GM19455 (cell line): Measurements from ENCODE around the gene PSMB1.
A peak's percentile ranks its signal among the peaks of the same experiment; 100 is the strongest.

Experiments
- ATAC-seq: cut with Tn5 transposase; IDR thresholded peaks from one replicate; pipeline ENCODE4 v1.9.1; 2021; ENCODE audit not compliant: unreplicated experiment

Gene PSMB1

DNA sequence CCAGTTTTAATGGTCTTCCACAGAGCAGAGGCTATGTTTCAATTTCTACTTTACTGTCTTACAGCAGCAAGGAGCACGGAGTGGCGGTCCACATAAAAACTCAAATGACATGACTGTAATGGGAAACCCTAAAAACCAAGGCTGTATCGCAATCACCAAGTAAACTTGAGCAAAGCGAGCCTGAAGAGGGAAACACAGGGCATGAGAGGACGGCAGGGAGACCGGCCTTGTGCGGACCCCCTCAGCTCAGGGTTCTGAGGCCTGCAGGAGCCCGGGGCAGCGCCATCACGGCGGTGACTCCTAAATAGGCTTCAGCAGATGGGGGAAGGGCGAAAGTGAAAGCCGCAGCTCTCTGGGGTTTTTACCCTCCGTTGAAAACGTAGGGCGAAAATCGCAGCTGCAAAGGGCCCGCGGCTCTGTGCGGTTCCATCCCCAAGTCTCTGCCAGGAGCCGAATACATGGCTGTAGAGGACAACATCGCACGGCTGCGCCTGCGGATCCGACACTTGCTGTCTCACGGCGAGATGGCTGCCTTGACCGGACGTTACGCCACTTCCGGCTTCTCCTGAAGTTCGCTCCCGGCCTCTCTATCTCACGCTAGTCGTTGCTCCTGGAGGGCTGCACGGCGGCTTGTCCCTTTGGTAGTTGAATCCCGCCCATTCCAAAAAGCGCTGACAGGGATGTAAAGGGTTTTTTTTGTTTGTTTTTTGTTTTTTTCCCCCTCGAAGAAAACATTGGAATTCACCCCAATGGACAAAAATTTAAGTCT is at the start of gene PSMB1:
Gene PSMB1, minus strand, starts transcription at position 543 of the 769 bp plus-strand sequence. Its CDS starts 65 bp downstream, at position 478.
- ATAC-seq, result peak; percentile 62

DNA sequence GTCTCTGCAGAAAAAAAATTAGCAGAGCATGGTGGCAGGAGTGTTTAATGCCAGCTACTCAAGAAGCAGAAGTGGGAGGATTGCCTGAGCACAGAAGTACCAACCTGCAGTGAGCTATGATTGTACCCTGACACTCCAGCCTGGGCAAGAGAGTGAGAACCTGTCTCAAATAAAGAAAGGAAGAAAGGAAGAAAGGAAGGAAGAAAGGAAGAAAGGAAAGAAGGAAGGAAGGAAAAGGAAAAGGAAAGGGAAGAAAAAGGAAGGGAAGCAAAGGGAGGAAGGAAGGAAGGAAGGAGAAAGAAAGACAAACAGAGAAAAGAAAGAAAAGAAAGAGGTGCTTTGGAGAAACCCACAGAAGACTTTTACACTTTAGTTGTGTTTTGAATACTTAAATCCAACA is 44.2 kb upstream of the PSMB1 start:
- ATAC-seq, result no peak

DNA sequence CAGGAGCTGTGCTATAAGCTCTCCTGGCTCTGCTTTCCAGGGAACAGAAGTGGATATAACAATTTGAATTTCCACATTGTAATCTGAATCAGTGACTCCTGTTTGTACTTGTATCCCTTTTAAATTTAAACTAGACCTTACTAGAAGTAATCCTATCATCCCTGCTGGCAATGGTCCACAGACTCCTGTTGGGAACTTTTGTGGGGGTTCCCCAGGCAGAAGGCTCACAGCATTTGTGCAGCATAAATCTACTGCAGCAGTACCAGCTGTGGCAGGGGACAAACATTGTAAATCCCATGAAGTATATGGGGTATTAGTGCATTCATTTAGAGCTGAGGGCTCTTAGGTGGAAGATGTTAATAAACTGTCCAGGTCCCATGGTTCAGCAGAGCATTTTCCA is 43.3 kb upstream of the PSMB1 start:
- no peak for ATAC-seq

DNA sequence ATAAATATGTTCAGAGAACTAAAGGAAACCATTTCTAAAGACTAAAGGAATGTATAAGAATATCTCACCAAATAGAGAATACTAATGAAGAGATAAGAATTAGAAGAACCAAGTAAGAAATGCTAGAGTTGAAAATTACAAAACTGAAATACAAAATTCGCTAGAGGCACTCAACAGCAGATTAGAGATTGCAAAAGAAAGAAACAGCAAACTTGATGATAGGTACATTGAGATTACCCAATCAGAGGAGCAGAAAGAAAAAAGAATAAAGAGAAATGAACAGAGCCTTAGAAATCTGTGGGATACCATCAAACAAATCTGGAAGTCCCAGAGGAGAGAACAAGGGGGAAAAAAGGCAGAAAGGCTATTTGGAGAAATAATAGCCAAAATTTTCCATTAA is 37.6 kb upstream of the PSMB1 start:
- no peak for ATAC-seq

DNA sequence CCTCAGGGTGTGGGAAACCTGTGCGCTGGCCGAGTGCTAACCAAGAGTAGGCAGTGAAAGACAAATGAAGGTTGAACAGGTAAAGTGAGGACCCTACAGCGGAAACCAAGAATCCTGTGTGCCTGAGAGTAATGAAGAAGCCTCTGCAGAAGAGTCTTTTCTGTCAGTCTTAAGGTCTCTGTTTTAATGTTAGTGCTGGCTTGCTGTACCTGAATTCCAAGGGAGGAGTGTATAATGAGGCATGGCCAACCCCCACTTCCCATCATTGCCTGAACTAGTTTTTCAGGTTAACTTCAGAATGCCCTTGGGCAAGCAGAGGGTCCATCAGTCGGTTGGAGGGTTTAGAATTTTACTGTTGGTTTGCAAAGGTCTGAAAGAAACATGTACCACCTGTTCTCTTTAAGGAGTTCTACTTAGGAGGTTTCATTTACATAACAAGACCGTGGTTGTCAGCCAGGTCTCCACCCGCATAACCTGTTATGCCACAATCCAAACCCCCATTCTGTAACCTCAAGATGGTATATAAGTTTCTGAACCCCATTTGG is 31.9 kb upstream of the PSMB1 start:
- ATAC-seq, result peak; percentile 43

DNA sequence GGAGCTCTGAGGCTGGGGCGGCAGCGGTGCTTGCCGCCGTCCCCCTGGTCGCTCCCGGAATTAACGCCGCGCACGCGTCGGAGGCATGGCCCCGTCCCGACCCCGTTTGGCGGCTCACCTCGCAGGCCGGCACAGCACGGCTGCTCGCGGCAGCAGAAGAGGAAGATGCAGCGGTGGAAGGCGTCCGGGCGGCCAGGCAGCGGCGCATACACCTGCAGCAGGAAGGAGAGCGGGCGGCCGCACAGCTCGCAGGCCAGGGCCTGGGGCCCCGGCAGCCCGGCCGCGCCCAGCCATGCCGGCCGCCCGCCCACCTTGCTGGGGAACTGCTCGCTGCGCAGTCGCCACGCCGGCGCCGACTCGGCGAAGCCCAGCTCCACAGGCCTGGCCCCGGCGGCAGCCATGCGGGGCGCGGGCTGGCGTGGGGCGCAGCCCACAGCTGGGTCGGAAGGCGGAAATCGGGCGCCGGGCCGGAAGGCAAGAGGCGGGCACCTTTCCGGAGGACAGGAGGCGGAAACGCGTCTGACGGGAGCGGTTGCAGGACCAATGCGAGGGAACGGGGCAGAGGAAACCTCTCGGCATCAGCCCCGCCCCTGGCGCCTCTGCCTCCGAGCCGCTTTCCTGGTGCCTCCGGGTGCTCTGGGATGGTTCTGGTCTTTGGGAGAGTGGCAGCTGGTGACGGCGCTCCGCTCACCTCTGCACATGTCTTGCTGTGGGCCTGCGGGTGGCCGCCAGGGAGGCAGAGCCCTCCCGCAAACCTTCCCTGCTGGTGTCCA is 31.3 kb upstream of the PSMB1 start, which contains the start of gene PDCD2:
Gene PDCD2, minus strand, starts transcription at position 457 of the 773 bp plus-strand sequence. Its CDS starts 56 bp downstream, at position 401.
- peak; percentile 98 for ATAC-seq

DNA sequence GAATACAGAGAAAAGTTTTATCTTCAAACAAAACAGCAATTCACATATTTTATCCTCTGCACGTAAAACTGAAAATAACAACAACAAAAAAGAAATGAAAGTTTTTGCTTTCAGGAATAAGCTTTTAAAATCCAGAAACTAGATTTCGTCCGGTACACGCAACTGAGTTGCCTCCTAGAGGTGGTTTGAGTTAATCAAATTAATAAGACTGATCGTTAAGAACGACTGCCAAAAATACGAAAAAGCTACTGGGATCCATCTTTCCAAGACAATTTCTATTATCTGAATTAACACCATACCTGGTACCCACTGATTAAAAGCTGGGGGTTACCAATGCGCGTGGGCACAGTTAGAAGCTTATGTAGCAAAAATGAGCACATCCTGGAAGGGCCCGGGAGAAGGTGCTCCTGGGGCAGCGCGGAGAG is 30.7 kb upstream of the PSMB1 start:
- no peak for ATAC-seq

DNA sequence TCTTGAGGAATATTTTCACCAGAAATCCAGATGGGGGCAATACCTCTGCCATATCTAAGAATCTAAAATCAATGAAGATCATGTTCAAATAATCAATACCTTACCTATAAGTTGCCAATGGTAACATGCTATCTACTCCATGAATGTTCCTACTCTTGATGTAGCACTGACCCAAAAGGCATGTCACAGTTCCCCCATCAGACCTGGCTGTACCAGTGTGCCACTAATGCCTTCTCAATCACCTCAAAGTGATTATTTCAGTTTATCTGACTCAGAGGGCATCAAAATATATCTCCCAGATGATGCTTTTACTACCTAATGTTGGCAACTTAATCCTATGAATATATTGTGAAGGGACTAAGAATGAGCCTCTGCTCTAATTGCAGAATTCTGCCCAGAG is 25.8 kb upstream of the PSMB1 start:
- no peak for ATAC-seq

DNA sequence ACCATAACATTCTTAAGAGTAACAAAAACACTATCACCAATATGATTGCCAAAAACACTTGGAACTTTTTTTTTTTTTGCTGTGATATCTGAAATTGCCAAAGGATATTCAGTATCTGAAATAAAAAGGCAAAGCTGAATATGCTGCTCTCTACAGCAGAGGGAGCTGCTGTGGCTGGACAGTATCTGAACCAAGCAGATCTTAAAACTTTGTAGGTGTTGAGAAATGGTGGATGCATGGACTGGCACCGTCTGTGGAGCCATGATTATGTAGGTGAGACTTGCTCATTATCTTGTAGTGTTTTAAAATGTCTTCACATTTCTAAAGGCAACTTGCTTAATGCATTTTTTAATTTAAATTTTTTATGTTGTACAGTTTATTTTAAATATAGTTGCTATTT is 22.1 kb upstream of the PSMB1 start:
- no peak for ATAC-seq

DNA sequence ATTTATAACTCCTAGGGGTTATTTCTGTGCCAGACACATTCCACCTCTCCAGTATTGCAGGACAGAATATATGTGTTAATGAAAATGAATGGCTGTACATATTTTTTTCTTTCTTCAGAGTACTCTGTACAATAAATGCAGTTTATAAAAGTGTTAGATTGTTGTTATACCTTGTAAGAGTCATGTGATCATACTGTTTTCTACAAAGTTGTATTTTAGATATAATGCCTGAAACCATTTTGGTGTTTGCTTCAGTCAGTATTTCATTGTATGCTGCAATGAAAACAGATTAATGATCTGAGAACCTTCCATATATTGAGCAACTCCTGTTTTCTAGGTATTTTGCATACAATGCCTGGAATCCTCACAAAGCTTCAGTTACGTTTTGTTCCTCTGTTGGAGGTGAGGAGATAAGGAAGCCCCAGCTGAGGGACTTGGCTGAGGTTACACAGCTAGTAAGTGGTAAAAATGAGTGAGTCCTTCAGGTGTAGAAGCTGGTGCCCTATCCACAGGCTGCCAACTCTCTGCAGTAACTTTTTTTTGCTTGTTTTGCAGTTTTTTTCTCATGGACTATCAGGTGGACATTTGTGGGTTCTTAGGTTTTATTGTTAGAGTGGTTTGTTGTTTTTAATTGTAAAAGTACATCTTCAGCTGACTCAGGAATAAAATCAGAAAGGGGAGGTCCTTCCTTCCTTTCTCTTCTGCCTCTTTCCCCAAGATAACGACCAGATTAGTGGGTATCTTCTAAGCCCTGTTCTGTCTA is 19.8 kb upstream of the PSMB1 start:
- no peak for ATAC-seq

DNA sequence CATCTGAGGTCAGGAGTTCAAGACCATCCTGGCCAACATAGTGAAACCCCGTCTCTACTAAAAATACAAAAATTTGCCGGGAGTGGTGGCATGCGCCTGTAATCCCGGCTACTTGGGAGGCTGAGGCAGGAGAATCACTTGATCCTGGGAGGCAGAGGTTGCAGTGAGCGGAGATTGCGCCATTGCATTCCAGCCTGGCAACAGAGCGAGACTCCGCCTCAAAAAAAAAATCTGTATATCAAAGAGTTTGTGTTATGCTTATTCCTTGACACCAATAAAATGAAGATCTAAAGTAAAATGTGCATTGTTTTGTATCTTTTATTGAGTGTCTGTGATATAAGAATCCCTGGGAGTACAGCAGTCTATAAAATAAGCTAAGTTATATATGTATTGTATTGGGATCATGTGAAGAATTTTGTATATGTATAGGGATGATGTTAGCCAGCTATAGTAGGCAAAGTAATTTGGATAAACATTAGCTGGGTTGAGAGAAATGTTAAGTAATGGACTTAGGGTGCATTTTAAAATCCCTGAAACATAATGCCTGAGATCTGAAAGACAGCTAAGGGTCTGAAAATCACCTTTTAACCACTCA is 11.9 kb upstream of the PSMB1 start:
- ATAC-seq, result no peak

DNA sequence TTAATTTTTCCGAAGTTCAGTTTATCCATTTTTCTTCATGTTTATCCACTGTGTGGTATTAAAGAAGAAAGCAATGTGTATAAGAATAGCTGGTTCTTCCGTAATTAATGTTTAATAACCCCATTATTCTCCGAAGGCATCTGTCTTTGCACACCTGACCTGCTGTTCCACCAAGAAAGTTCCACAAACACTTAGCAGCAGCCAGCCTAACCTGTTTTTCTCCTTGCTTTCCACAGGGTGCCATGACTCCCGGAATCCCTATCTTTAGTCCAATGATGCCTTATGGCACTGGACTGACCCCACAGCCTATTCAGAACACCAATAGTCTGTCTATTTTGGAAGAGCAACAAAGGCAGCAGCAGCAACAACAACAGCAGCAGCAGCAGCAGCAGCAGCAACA is 8.4 kb upstream of the PSMB1 start:
- ATAC-seq, result no peak

DNA sequence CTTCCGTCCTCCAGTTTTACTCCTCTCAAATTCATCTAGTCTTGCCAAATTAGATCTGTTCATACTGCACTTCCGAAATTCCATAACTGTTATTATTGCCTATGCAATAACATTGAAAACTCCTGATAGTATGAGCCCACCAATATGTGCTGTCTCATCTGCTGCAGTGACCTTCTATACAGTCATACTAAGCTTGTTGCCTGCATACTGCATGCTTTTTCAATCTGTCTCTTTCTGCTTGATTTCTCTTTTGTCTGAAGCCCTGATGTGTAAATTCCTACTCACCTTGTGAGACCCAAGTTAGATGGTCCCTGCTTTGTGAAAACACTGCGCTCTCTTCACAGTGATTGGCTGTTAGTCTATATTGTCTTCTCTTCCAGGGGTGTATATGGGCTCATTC is 2.2 kb upstream of the PSMB1 start:
- ATAC-seq, result no peak

DNA sequence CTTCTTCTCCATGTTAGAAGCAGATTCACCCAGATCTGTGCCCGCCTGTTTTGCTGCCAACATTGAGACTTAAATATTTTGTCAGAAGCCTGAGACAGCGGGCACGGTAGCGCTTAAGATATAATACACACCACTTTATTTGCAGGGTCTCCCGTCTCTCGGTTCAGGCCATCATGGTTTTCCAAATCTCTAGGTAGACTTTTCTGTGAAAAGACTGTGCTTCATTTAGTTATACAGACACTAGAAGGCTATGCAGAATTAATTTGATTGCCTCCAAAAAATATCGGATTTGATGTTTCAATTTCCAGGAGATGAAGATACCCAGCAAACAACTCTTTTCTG is 1.7 kb upstream of the PSMB1 start:
- ATAC-seq, result no peak

DNA sequence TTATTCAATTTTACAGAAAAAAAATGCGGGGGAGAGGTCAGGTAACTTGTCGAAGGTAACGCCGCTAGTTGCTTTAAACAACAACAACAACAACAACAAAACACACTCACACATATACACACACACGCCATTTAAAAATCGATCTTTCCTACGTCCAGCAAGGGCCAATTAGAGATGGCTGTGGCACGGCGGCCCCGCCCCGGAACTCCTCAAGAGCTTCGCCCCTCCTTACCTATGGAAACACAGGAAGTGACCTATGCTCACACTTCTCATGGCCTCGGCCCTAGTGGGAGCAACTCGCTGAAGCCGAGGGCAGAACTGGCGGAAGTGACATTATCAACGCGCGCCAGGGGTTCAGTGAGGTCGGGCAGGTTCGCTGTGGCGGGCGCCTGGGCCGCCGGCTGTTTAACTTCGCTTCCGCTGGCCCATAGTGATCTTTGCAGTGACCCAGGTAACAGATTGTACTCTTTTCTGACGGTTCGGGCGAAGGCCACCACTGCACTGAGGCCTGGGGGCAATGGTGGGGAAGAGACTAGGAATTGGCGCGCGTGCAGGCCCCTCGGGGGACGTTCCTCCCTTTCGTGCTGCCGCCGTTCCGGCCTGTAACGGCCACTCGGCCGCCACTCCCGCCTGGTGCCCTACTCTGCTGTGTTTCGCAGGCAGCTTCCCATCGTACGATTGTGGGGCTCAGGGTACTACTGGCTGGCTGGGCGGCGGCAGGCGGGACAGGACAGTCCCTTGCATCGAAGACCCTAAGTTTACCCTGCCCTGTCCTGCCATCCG is 1.1 kb upstream of the PSMB1 start, which contains the start of gene TBP:
Gene TBP, plus strand, starts transcription at position 357 of the 783 bp plus-strand sequence. CDS start 2,661 bp downstream, outside the sequence.
- peak; percentile 97 for ATAC-seq

DNA sequence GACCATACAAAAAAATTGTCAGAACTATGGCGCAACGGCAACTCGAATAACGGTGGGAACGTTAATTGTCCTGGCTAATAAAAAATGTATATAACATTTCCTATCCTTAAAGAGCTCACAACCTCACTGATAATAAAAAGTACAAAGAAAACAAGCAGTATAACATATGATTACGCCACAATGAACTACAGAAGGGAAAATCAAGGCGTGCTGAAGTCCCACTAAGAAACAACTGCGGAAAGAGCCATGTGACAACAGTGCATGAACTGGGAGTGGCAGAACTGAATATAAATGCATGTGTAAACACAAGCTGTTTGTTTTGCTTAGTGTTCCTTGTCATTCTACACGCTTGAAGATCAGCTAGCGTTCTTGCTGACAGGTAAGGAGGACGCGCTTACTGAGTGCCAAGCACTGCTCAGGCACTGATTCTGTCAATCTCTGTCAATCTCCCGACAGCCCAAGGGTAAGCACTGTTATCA is 466 bp upstream of the PSMB1 start:
- peak; percentile 29 for ATAC-seq

DNA sequence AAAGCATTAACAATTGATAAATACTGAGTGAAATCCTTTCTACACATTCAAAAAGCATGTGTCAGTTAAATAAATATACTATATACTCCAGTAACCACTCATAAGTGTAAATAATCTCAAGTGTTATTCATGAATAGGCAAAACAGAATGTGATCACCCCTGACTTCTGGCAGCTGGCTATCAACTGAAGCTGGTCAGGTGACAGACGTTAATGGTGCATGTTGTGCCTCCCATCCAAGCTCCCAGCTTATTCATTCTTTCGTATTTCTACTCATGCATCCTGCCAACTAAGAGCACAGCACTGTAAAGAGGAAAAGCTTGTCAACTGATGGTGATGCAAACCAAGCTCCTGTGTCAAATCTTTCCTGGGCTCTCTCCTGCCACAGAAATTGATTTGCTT is 7.7 kb downstream of the PSMB1 start:
- no peak for ATAC-seq

DNA sequence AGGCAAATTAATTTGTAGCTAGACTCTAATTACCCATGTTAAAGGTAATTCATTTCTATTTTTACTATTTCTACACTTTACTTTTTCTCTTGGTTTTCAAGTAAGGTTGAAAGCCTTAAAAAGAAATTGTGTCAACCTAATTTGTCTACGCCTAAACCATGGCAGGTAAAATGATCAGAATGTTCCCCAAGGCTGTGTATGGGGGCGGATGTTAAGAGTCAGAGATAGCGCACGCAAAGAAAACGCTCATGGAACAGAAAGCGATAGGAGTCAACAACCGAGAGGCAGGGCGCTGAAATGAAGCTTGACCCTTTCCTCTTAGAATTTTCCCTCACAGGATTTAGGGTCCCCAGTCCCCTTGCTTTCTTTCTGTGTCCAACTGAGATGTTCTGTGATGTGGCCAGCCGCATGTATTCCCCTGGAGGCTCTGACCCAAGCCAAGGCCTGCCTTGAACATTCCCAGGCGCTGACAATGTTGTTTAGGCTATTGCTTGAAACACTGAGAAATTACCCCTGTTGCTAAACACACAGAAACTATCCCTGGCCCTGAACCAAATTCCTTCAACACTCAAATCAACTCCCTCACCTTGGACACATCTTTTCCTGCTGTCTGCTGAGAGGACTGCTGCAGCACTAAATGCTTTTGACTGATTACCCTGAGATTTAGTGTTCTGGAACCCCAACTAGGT is 10.9 kb downstream of the PSMB1 start:
- ATAC-seq, result no peak

DNA sequence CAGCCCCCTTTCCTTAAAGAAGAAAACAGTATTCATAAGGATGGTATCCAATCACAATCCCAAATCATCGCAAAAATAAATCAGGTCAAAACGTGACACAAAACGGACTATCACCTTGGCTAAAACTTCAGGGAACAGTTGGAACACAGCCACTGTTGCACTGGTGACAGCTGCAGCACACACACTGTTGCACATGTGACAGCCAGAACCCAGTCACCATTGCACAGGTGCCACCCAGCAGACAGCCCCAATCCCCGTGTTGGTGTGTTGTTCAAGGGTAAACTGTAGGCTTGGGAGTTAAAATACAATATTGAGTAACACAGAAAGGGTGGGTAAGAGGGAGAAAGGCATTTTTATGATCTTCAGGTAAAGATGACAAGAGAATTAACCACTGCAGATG is 15.8 kb downstream of the PSMB1 start:
- no peak for ATAC-seq
